Liver (tissue), 9 donors: ENCODE measurements around the gene FBXW10. TPM values are rescaled to one million over a fixed set of nuclear protein-coding genes. Genes with fewer than 3 reads are reported as not detected.
A peak's percentile ranks its signal among the peaks of the same experiment; 100 is the strongest.
"Not testable (repeated sequence)": the region's sequence is repeated elsewhere in the genome, so short reads cannot be mapped to it uniquely, and the experiment has no call there.

Source experiments
- DNase-seq: peaks from one replicate; pipeline ENCODE4 v3.0.0-alpha.2; 2017; ENCODE audit warnings: low spot score
- H3K27ac ChIP-seq, 2 donors: one replicate each; pipeline ENCODE4 v1.7.0; 2013; ENCODE audit warnings: inconsistent platforms in 2 of 2, low read length in 2 of 2, control low read depth in 1 of 2, low read depth in 1 of 2, mild to moderate bottlenecking in 1 of 2
- H3K27me3 ChIP-seq, 4 donors: one replicate each; pipeline versions ENCODE4 v1.6.1 to v1.7.0; 2013; ENCODE audit warnings: low read length in 3 of 4, inconsistent platforms in 1 of 4, mild to moderate bottlenecking in 1 of 4, moderate library complexity in 1 of 4; ENCODE audit not compliant: control insufficient read depth in 4 of 4, insufficient read depth in 4 of 4
- H3K36me3 ChIP-seq, 4 donors: one replicate each; pipeline versions ENCODE4 v1.6.1 to v1.7.0; 2013; ENCODE audit warnings: low read length in 3 of 4, mild to moderate bottlenecking in 3 of 4, low read depth in 1 of 4, moderate library complexity in 1 of 4; ENCODE audit not compliant: control insufficient read depth in 4 of 4, insufficient read depth in 3 of 4
- H3K4me1 ChIP-seq, 4 donors: one replicate each; pipeline versions ENCODE4 v1.6.1 to v1.7.0; 2013; ENCODE audit warnings: low read length in 3 of 4, mild to moderate bottlenecking in 3 of 4, moderate library complexity in 1 of 4; ENCODE audit not compliant: control insufficient read depth in 4 of 4, insufficient read depth in 4 of 4
- H3K4me3 ChIP-seq, 3 donors: one replicate each; pipeline versions ENCODE4 v1.6.1 to v1.7.0; 2013; ENCODE audit warnings: low read length in 3 of 3, control low read depth in 1 of 3, low read depth in 1 of 3, mild to moderate bottlenecking in 1 of 3
- H3K9ac ChIP-seq, 2 donors: one replicate each; pipeline ENCODE4 v1.7.0; 2013; ENCODE audit warnings: low read length in 2 of 2, mild to moderate bottlenecking in 2 of 2, moderate library complexity in 2 of 2, control low read depth in 1 of 2, low read depth in 1 of 2
- H3K9me3 ChIP-seq, 4 donors: one replicate each; pipeline versions ENCODE4 v1.6.1 to v1.7.0; 2013; ENCODE audit warnings: low read length in 3 of 4; ENCODE audit not compliant: control insufficient read depth in 4 of 4
- CTCF ChIP-seq: fragments of 150-350 bp; IDR thresholded peaks from 2 replicates; pipeline ENCODE4 v1.5.1; 2017; ENCODE audit warnings: improper control_type of control experiment, low read depth, low read length; ENCODE audit not compliant: missing input control
- RAD21 ChIP-seq, 2 donors: IDR thresholded peaks; 2 replicates each; pipeline ENCODE4 v1.6.1; 2016; ENCODE audit warnings: antibody characterized with exemption in 2 of 2, mild to moderate bottlenecking in 2 of 2
- WGBS: extraction: QIAGEN DNeasy Blood & Tissue Kit; methylation state at CpG from one replicate; pipeline ENCODE4 v1.1.7; 2013; 5-methylcytosine and 5-hydroxymethylcytosine counted together
- polyA plus RNA-seq, 2 donors: library from polyadenylated mRNA; stranded (reverse) in 1 of 2; unstranded in 1 of 2; fragments of 200-250 nt in 1 of 2; fragments of >200 nt in 1 of 2; fragmentation: Nextera tagmentation in 1 of 2; extraction: Ambion mirVana in 1 of 2; gene quantifications; one replicate each; pipeline versions ENCODE4 v1.2.1 to v1.2.3, GENCODE V29; 2013 to 2015
- total RNA-seq, 2 donors: library from RNA; depleted of rRNA; stranded (reverse); fragments of >200 nt; gene quantifications; one replicate each; pipeline ENCODE4 v1.2.3, GENCODE V29; 2014
- donor health status: healthy.
- donor health status: healthy.
- donor health status: healthy.
- donor health status: healthy.
- donor health status: healthy.

The FBXW10 gene
- total and polyA plus RNA-seq, 4 donors = 0.05 to 0.25 (median 0.14) TPM

GRCh38 chr17:18712354-18712999 is 31.4 kb upstream of the FBXW10 start:
- H3K9ac ChIP-seq, H3K4me3 ChIP-seq, H3K9me3 ChIP-seq, H3K27me3 ChIP-seq, H3K36me3 ChIP-seq, H3K27ac ChIP-seq, H3K4me1 ChIP-seq: not testable (repeated sequence)
- peak; percentile 60 for DNase-seq
- 12% methylated on average over 7 of the region's 7 CpGs for WGBS
- TF ChIP-seq RAD21 (IDR thresholded peaks at IDR 0.05) (peak; percentile 66 to 72), CTCF (peak; percentile 41)

- not testable (repeated sequence) for H3K27ac ChIP-seq, H3K4me3 ChIP-seq, H3K4me1 ChIP-seq, DNase-seq, H3K9me3 ChIP-seq, H3K9ac ChIP-seq, H3K27me3 ChIP-seq, H3K36me3 ChIP-seq
- 72% methylated on average over 8 of the region's 9 CpGs for WGBS
Observed at GRCh38 chr17:18718643-18719427, 25.0 kb upstream of the FBXW10 start.

GRCh38 chr17:18719428-18720110 is 24.3 kb upstream of the FBXW10 start:
- not testable (repeated sequence) for H3K9me3 ChIP-seq, H3K36me3 ChIP-seq, H3K4me3 ChIP-seq, H3K27ac ChIP-seq, DNase-seq, H3K27me3 ChIP-seq, H3K9ac ChIP-seq, H3K4me1 ChIP-seq
- 93% methylated on average over 12 of the region's 12 CpGs for WGBS

GRCh38 chr17:18721775-18722547 is 21.9 kb upstream of the FBXW10 start:
- not testable (repeated sequence) for H3K4me3 ChIP-seq, H3K36me3 ChIP-seq, H3K9me3 ChIP-seq, H3K27ac ChIP-seq, H3K9ac ChIP-seq, DNase-seq, H3K4me1 ChIP-seq, H3K27me3 ChIP-seq
- 75% methylated on average over 2 of the region's 12 CpGs for WGBS

GRCh38 chr17:18722612-18723011 is 21.2 kb upstream of the FBXW10 start:
- H3K9ac ChIP-seq, H3K4me1 ChIP-seq, H3K27ac ChIP-seq, H3K36me3 ChIP-seq, H3K9me3 ChIP-seq, DNase-seq, H3K27me3 ChIP-seq, H3K4me3 ChIP-seq: not testable (repeated sequence)
- 86% methylated on average over 5 of the region's 5 CpGs for WGBS

- 94% methylated on average over 1 of the region's 1 CpG for WGBS
- H3K36me3 ChIP-seq, H3K9me3 ChIP-seq, H3K27ac ChIP-seq, H3K9ac ChIP-seq, DNase-seq, H3K27me3 ChIP-seq, H3K4me3 ChIP-seq, H3K4me1 ChIP-seq: not testable (repeated sequence)
Observed at GRCh38 chr17:18723509-18723908, 20.3 kb upstream of the FBXW10 start.

GRCh38 chr17:18732438-18732837 is 11.4 kb upstream of the FBXW10 start:
- not testable (repeated sequence) for H3K9ac ChIP-seq, H3K27me3 ChIP-seq, H3K9me3 ChIP-seq, H3K4me1 ChIP-seq, H3K27ac ChIP-seq, H3K4me3 ChIP-seq, DNase-seq, H3K36me3 ChIP-seq
- 78% methylated on average over 1 of the region's 1 CpG for WGBS
